HCT116 (cell line): Measurements from ENCODE around the gene DAZAP1.

Experiments used
- EZH2phosphoT487 ChIP-seq: fragments of 200-600 bp; IDR thresholded peaks from 2 replicates; pipeline ENCODE4 v1.6.1; 2018; ENCODE audit warnings: antibody characterized with exemption, borderline replicate concordance
- MAX ChIP-seq: IDR thresholded peaks from 2 replicates; pipeline ENCODE4 v1.6.1; 2012
- SIN3A ChIP-seq: IDR thresholded peaks from 2 replicates; pipeline ENCODE4 v1.6.1; 2012; ENCODE audit warnings: low read depth
- YY1 ChIP-seq: IDR thresholded peaks from 2 replicates; pipeline ENCODE4 v1.6.1; 2011; ENCODE audit warnings: low read length, low read depth, moderate library complexity, mild to moderate bottlenecking; ENCODE audit not compliant: insufficient replicate concordance; ENCODE audit errors: extremely low read depth

DNA sequence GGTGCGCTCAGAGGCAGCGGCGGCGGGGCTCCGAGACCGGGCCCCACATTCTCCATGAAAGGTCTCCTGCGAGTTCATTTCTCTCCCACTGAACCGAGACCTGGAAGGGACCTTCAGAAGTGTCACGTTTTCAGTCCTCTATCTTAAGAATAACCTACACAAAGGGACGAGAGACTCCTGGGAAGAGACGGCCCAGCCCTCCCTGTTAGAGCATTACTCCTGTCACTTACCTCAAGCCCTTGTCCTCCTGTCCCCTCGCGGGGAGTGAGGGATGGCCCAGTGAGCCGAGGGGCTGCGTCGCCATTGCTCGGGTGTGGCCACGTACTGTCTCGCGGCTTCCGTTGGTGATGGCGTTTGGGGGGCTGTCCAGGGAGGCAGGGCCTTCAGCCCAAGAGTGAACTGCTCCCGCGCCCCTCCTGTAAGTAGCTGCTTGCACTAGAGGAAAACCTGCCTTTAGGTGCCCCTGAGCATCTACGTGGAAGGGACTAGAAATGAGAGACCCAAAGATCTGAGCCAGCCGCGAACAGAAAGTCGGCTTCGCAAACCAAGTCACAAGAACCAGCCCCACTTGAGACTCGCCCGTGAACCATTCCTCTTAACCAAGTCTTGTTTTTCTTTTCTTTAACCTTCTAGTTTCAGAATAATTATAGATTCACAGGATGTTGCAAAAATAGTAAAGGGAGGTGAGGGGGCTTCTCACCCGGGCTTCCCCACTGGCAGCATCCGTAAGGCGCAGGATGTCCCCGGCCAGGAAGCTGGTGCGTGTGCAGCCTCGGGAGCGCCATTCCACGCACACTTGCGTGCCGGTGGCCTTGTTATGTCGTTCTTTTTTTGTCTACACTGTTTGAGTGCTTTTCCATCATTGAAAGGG lies 44.8 kb upstream of the DAZAP1 start:
- TF ChIP-seq EZH2phosphoT487: no peak
- TF ChIP-seq MAX: no peak
- TF ChIP-seq SIN3A: no peak
- no peak for TF ChIP-seq YY1
